DND-41 (cell line): Measurements from ENCODE around the gene SRRT.
"Not testable (repeated sequence)": the region's sequence is repeated elsewhere in the genome, so short reads cannot be mapped to it uniquely, and the experiment has no call there.

ENCODE experiments used
- ATAC-seq: fragments of 200-7000 bp; cut with Tn5 transposase; 3 replicates; pipeline ENCODE4 v1.9.1; 2021; ENCODE audit warnings: low read depth; ENCODE audit not compliant: insufficient read depth
- DNase-seq: peaks from one replicate; pipeline ENCODE4 v3.0.0-alpha.2; 2020
- H2AFZ ChIP-seq: 2 replicates; pipeline ENCODE4 v1.6.0; 2012; ENCODE audit warnings: low read depth, low read length
- H3K27ac ChIP-seq: 2 replicates; pipeline ENCODE4 v1.5.1; 2012; ENCODE audit warnings: low read length, inconsistent platforms
- H3K27me3 ChIP-seq: fragments of 200-600 bp; sonication (generic); 2 replicates; pipeline ENCODE4 v1.6.0; 2012; ENCODE audit warnings: low read length, mild to moderate bottlenecking, inconsistent platforms; ENCODE audit not compliant: insufficient read depth, poor library complexity
- H3K36me3 ChIP-seq: 2 replicates; pipeline ENCODE4 v1.5.1; 2012; ENCODE audit warnings: low read length, inconsistent platforms; ENCODE audit not compliant: insufficient read depth
- H3K4me1 ChIP-seq: 2 replicates; pipeline ENCODE4 v1.5.1; 2012; ENCODE audit warnings: mild to moderate bottlenecking, low read length; ENCODE audit not compliant: insufficient read depth
- H3K4me2 ChIP-seq: 2 replicates; pipeline ENCODE4 v1.6.0; 2012; ENCODE audit warnings: mild to moderate bottlenecking, moderate library complexity, low read length, inconsistent platforms; ENCODE audit not compliant: insufficient read depth
- H3K4me3 ChIP-seq, 2 experiments: fragments of 200-600 bp in 1 of 2; shearing (Covaris generic) in 1 of 2; 2 replicates each; pipeline ENCODE4 v1.5.1; 2012 to 2016; ENCODE audit warnings: inconsistent platforms in 2 of 2, low read length in 2 of 2, mild to moderate bottlenecking in 2 of 2, low read depth in 1 of 2, moderate library complexity in 1 of 2
- H3K79me2 ChIP-seq: 2 replicates; pipeline ENCODE4 v1.6.0; 2012; ENCODE audit warnings: low read length, inconsistent platforms; ENCODE audit not compliant: insufficient read depth
- H3K9ac ChIP-seq: 2 replicates; pipeline ENCODE4 v1.6.0; 2012; ENCODE audit warnings: low read depth, mild to moderate bottlenecking, inconsistent platforms, low read length, moderate library complexity
- H3K9me3 ChIP-seq: 2 replicates; pipeline ENCODE4 v1.5.1; 2012; ENCODE audit warnings: low read length, moderate library complexity, mild to moderate bottlenecking, inconsistent platforms; ENCODE audit not compliant: insufficient read depth, severe bottlenecking
- H4K20me1 ChIP-seq: 2 replicates; pipeline ENCODE4 v1.6.0; 2012; ENCODE audit warnings: low read length; ENCODE audit not compliant: insufficient read depth
- CTCF ChIP-seq: IDR thresholded peaks from 2 replicates; pipeline ENCODE4 v1.5.1; 2012; ENCODE audit warnings: borderline replicate concordance, low read length, moderate library complexity, mild to moderate bottlenecking; ENCODE audit not compliant: poor library complexity, severe bottlenecking; ENCODE audit errors: extremely low read depth
- EZH2 ChIP-seq: IDR thresholded peaks from 3 replicates; pipeline ENCODE4 v1.6.1; 2012; ENCODE audit warnings: borderline replicate concordance, low read depth, mild to moderate bottlenecking, moderate library complexity, low read length, inconsistent platforms; ENCODE audit not compliant: severe bottlenecking

The SRRT gene

GRCh38 chr7:100921039-100921438, 46.1 kb downstream of the SRRT start:
- H3K4me3 ChIP-seq = no peak overlapping the region
- no peaks in the 10 kb centered on the region for H3K36me3 ChIP-seq
- H3K27ac ChIP-seq = no peak overlapping the region
- H3K79me2 ChIP-seq = no peaks in the 10 kb centered on the region
- H2AFZ ChIP-seq = no peak overlapping the region
- ATAC-seq (no peak), DNase-seq (no peak)
- no peak for TF ChIP-seq CTCF
- no peak for TF ChIP-seq EZH2
- H4K20me1 ChIP-seq = no peaks in the 10 kb centered on the region
- no peak overlapping the region for H3K9ac ChIP-seq
- H3K9me3 ChIP-seq = no peaks in the 10 kb centered on the region
- no peak overlapping the region for H3K4me2 ChIP-seq
- no peaks in the 10 kb centered on the region for H3K27me3 ChIP-seq
- H3K4me1 ChIP-seq = no peaks in the 10 kb centered on the region

- not testable (repeated sequence) for H3K4me2 ChIP-seq, H3K9ac ChIP-seq, H3K4me1 ChIP-seq, DNase-seq, H3K4me3 ChIP-seq, ATAC-seq, H3K27ac ChIP-seq, H3K36me3 ChIP-seq, H3K27me3 ChIP-seq, H3K9me3 ChIP-seq, H4K20me1 ChIP-seq, H2AFZ ChIP-seq, H3K79me2 ChIP-seq
Observed at GRCh38 chr7:100923616-100924015, 48.7 kb downstream of the SRRT start.

- Histone ChIP-seq H3K4me3 (no peak overlapping the region), H3K9ac (no peak overlapping the region), H2AFZ (no peak overlapping the region), H3K4me1 (no peaks in the 10 kb centered on the region), H4K20me1 (no peaks in the 10 kb centered on the region), H3K9me3 (no peaks in the 10 kb centered on the region), H3K27ac (no peak overlapping the region), H3K79me2 (no peaks in the 10 kb centered on the region), H3K36me3 (no peaks in the 10 kb centered on the region), H3K4me2 (no peak overlapping the region), H3K27me3 (no peaks in the 10 kb centered on the region)
- no peak for TF ChIP-seq CTCF
- no peak for TF ChIP-seq EZH2
- DNase-seq (no peak), ATAC-seq (no peak)
Observed at GRCh38 chr7:100929808-100930174, 54.9 kb downstream of the SRRT start.

- Histone ChIP-seq H3K9ac (no peak overlapping the region), H3K27me3 (no peaks in the 10 kb centered on the region), H3K4me1 (no peaks in the 10 kb centered on the region), H2AFZ (no peak overlapping the region), H3K4me3 (no peak overlapping the region), H4K20me1 (no peaks in the 10 kb centered on the region), H3K79me2 (no peaks in the 10 kb centered on the region), H3K9me3 (no peaks in the 10 kb centered on the region), H3K27ac (no peak overlapping the region), H3K36me3 (no peaks in the 10 kb centered on the region), H3K4me2 (no peak overlapping the region)
- ATAC-seq (no peak), DNase-seq (no peak)
- TF ChIP-seq EZH2 (no peak), CTCF (no peak)
Observed at GRCh38 chr7:100933734-100934133, 58.8 kb downstream of the SRRT start.

- not testable (repeated sequence) for H3K36me3 ChIP-seq, ATAC-seq, H4K20me1 ChIP-seq, H2AFZ ChIP-seq, H3K9me3 ChIP-seq, H3K4me3 ChIP-seq, H3K4me1 ChIP-seq, H3K79me2 ChIP-seq, H3K27me3 ChIP-seq, H3K27ac ChIP-seq, H3K9ac ChIP-seq, H3K4me2 ChIP-seq, DNase-seq
Observed at GRCh38 chr7:100935381-100935780, 60.5 kb downstream of the SRRT start.

GRCh38 chr7:100936167-100936566, 61.3 kb downstream of the SRRT start:
- DNase-seq, H4K20me1 ChIP-seq, H3K27ac ChIP-seq, H3K4me2 ChIP-seq, H3K4me3 ChIP-seq, H2AFZ ChIP-seq, H3K79me2 ChIP-seq, H3K4me1 ChIP-seq, H3K9me3 ChIP-seq, H3K9ac ChIP-seq, H3K36me3 ChIP-seq, H3K27me3 ChIP-seq, ATAC-seq: not testable (repeated sequence)
